SK-N-SH (cell line): Measurements from ENCODE around the gene RBMS1. TPM values are rescaled to one million over a fixed set of nuclear protein-coding genes. Genes with fewer than 3 reads are reported as not detected.

ENCODE experiments used
- CTCF ChIA-PET: fragments of 300-600, 350-600 bp; formaldehyde crosslinking; extraction: SDS; loops from one replicate; lab custom pipeline; 2021; lab: Yijun Ruan, JAX
- POLR2A ChIA-PET: fragments of 350-600 bp; sonication (Branson Sonifier 250); formaldehyde crosslinking; extraction: SDS; loops from one replicate; lab custom pipeline; 2020; ENCODE audit warnings: antibody characterized with exemption, inconsistent platforms; lab: Yijun Ruan, JAX
- DNase-seq: peaks from one replicate; pipeline ENCODE4 v3.0.0; 2012
- H2AFZ ChIP-seq: fragments of 200-600 bp; sonication (generic); 2 replicates; pipeline ENCODE4 v1.8.1; 2016; ENCODE audit warnings: antibody characterized with exemption, mild to moderate bottlenecking, low read depth
- H3F3A ChIP-seq: fragments of 200-600 bp; sonication (generic); replicated peaks from 2 replicates; pipeline ENCODE3; 2016; ENCODE audit warnings: antibody characterized with exemption, mild to moderate bottlenecking; ENCODE audit not compliant: insufficient read depth
- H3K27ac ChIP-seq, 2 experiments: fragments of 200-500 bp in 1 of 2; fragments of 200-600 bp in 1 of 2; sonication (Bioruptor generic) in 1 of 2; sonication (generic), shearing (Covaris generic) in 1 of 2; 2 replicates each; pipeline versions ENCODE4 v1.5.1 to v1.6.1; 2014 to 2016; ENCODE audit warnings: low read depth in 2 of 2, inconsistent platforms in 1 of 2, low read length in 1 of 2, mild to moderate bottlenecking in 1 of 2, mixed read lengths in 1 of 2
- H3K27me3 ChIP-seq: fragments of 200-600 bp; sonication (generic), shearing (Covaris generic); 2 replicates; pipeline ENCODE4 v1.6.1; 2016; ENCODE audit warnings: mixed run types; ENCODE audit not compliant: insufficient read depth
- H3K36me3 ChIP-seq, 2 experiments: fragments of 200-500 bp in 1 of 2; fragments of 200-600 bp in 1 of 2; sonication (Bioruptor generic) in 1 of 2; sonication (generic) in 1 of 2; replicated peaks in 1 of 2; 2 replicates each; pipeline versions ENCODE3 to v1.5.1; 2014 to 2016; ENCODE audit warnings: low read length in 1 of 2, mild to moderate bottlenecking in 1 of 2; ENCODE audit not compliant: insufficient read depth in 2 of 2, control insufficient read depth in 1 of 2
- H3K4me1 ChIP-seq, 2 experiments: fragments of 200-500 bp in 1 of 2; fragments of 200-600 bp in 1 of 2; sonication (Bioruptor generic) in 1 of 2; sonication (generic), shearing (Covaris generic) in 1 of 2; 2 replicates each; pipeline versions ENCODE4 v1.5.1 to v1.6.1; 2014 to 2016; ENCODE audit warnings: low read depth in 1 of 2, low read length in 1 of 2, mixed run types in 1 of 2; ENCODE audit not compliant: insufficient read depth in 2 of 2, control insufficient read depth in 1 of 2
- H3K4me2 ChIP-seq: fragments of 200-600 bp; sonication (generic), shearing (Covaris generic); 2 replicates; pipeline ENCODE4 v1.6.1; 2017; ENCODE audit warnings: mixed run types
- H3K4me3 ChIP-seq, 2 experiments: fragments of 200-500 bp in 1 of 2; fragments of 200-600 bp in 1 of 2; sonication (Bioruptor generic) in 1 of 2; sonication (generic), shearing (Covaris generic) in 1 of 2; 2 replicates each; pipeline versions ENCODE4 v1.5.1 to v1.8.1; 2014 to 2016; ENCODE audit warnings: low read depth in 2 of 2, inconsistent platforms in 1 of 2, low read length in 1 of 2, mild to moderate bottlenecking in 1 of 2, mixed read lengths in 1 of 2, moderate library complexity in 1 of 2
- H3K79me2 ChIP-seq: fragments of 200-600 bp; sonication (generic); 2 replicates; pipeline ENCODE4 v1.8.1; 2017; ENCODE audit warnings: mild to moderate bottlenecking; ENCODE audit not compliant: insufficient read depth
- H3K9ac ChIP-seq: fragments of 200-600 bp; sonication (generic); 2 replicates; pipeline ENCODE4 v1.6.1; 2017; ENCODE audit warnings: mixed run types
- H3K9me2 ChIP-seq: fragments of 200-600 bp; sonication (generic); 2 replicates; pipeline ENCODE4 v1.6.1; 2017; ENCODE audit warnings: mixed run types
- H3K9me3 ChIP-seq: fragments of 200-600 bp; sonication (generic); 2 replicates; pipeline ENCODE4 v1.6.1; 2017; ENCODE audit warnings: mixed run types, mild to moderate bottlenecking, moderate library complexity
- H4K20me1 ChIP-seq: fragments of 200-600 bp; sonication (generic); 2 replicates; pipeline ENCODE4 v1.6.1; 2017; ENCODE audit warnings: mild to moderate bottlenecking, mixed run types; ENCODE audit not compliant: insufficient read depth
- CHD2 ChIP-seq: fragments of 150-350 bp; IDR thresholded peaks from 2 replicates; pipeline ENCODE4 v1.6.1; 2018; ENCODE audit warnings: low read length; ENCODE audit not compliant: partially characterized antibody
- EP300 ChIP-seq, 2 experiments: IDR thresholded peaks; 2 replicates each; pipeline versions ENCODE4 v1.4.0 to v1.6.1; 2012; ENCODE audit warnings: borderline replicate concordance in 1 of 2, low read depth in 1 of 2, low read length in 1 of 2
- EZH2phosphoT487 ChIP-seq: fragments of 200-600 bp; sonication (generic); IDR thresholded peaks from 2 replicates; pipeline ENCODE4 v1.6.1; 2017; ENCODE audit warnings: low read depth, mixed run types, mild to moderate bottlenecking, antibody characterized with exemption, moderate library complexity, borderline replicate concordance
- FOSL2 ChIP-seq: IDR thresholded peaks from 2 replicates; pipeline ENCODE4 v1.4.0; 2012; ENCODE audit warnings: low read depth, mild to moderate bottlenecking, moderate library complexity, borderline replicate concordance
- NFIC ChIP-seq: IDR thresholded peaks from 2 replicates; pipeline ENCODE4 v1.4.0; 2012; ENCODE audit warnings: borderline replicate concordance
- NRF1 ChIP-seq: IDR thresholded peaks from 2 replicates; pipeline ENCODE4 v1.6.1; 2012; ENCODE audit warnings: low read depth, mild to moderate bottlenecking, low read length
- POLR2AphosphoS5 ChIP-seq: IDR thresholded peaks from 2 replicates; pipeline ENCODE4 v1.6.1; 2012; ENCODE audit warnings: low read depth, low read length
- RAD21 ChIP-seq: IDR thresholded peaks from 2 replicates; pipeline ENCODE4 v1.6.1; 2012; ENCODE audit warnings: mild to moderate bottlenecking, low read length
- RCOR1 ChIP-seq: fragments of 150-350 bp; IDR thresholded peaks from 2 replicates; pipeline ENCODE4 v1.6.1; 2017; ENCODE audit warnings: antibody characterized with exemption, low read length
- SIN3A ChIP-seq: IDR thresholded peaks from 2 replicates; pipeline ENCODE4 v1.6.1; 2012; ENCODE audit warnings: low read depth, mild to moderate bottlenecking, low read length, moderate library complexity, borderline replicate concordance
- WGBS: methylation state at CpG from one replicate; pipeline ENCODE4 v1.1.6; 2017; ENCODE audit warnings: low lambda C conversion rate; 5-methylcytosine and 5-hydroxymethylcytosine counted together
- polyA plus RNA-seq, 3 experiments: library from polyadenylated mRNA; depleted of rRNA; stranded (reverse); fragments of >200 nt; gene quantifications; 2 replicates each; pipeline ENCODE4 v1.2.3, GENCODE V29; 2012
- TF ChIP-seq, protein P1 (sequence below): fragments of 200-600 bp; sonication (generic); IDR thresholded peaks from 2 replicates; pipeline ENCODE4 v1.6.1; 2017; ENCODE audit warnings: antibody characterized with exemption, mild to moderate bottlenecking, moderate library complexity
- TF ChIP-seq, protein P2 (sequence below): IDR thresholded peaks from 2 replicates; pipeline ENCODE4 v1.4.0; 2012; ENCODE audit warnings: low read depth, borderline replicate concordance
- TF ChIP-seq, protein P3 (sequence below): IDR thresholded peaks from 2 replicates; pipeline ENCODE4 v1.4.0; 2012; ENCODE audit warnings: low read depth, borderline replicate concordance
- TF ChIP-seq, protein P4 (sequence below): fragments of 150-350 bp; IDR thresholded peaks from 2 replicates; pipeline ENCODE4 v1.6.1; 2016; ENCODE audit warnings: mild to moderate bottlenecking, low read depth, low read length

The RBMS1 gene
- polyA plus RNA-seq, 1 of the 3 experiments (the other 2 are of a cell fraction) = 56.5 TPM

DNA sequence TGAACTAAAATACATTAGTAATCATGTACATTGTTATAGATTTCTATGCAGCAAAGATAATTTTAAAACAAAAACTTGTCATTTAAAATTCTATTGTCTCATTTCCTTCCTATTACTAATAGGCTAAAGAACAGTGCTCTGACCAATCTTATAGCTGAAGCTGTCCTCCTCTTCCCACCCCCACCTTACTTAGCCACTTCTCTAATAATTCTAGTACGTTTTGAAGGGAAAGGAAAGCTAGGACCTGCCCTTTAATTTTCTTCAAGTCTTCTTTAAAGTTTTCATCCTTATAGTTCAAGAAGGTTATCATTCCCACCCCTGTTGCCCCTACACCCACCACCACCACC, 121.6 kb downstream of the RBMS1 start:
- Histone ChIP-seq H3K4me1 (peaks cover 29 to 84% of the 10 kb centered on the region in 2 experiments), H3K9me3 (no peaks in the 10 kb centered on the region), H3F3A (peaks cover 40% of the 10 kb centered on the region), H3K36me3 (no peaks in the 10 kb centered on the region), H3K4me3 (no peak overlapping the region), H2AFZ (no peak overlapping the region), H3K9me2 (no peaks in the 10 kb centered on the region), H3K9ac (peak overlapping the region; percentile 21; the same call in 1 of the 2 replicates), H3K79me2 (peaks cover 98% of the 10 kb centered on the region), H3K27ac (peak overlapping the region; percentile 60 to 67; a peak in 3 of 4 replicates), H3K27me3 (no peaks in the 10 kb centered on the region), H4K20me1 (peaks cover 95% of the 10 kb centered on the region), H3K4me2 (peak overlapping the region; percentile 22)
- no peak for DNase-seq
- 61% methylated on average over 1 of the region's 1 CpG for WGBS
- ChIA-PET CTCF (no interaction called here), POLR2A (no interaction called here)
- no peak for TF ChIP-seq FOSL2
- TF ChIP-seq RCOR1 = no peak
- TF ChIP-seq, protein P1, sequence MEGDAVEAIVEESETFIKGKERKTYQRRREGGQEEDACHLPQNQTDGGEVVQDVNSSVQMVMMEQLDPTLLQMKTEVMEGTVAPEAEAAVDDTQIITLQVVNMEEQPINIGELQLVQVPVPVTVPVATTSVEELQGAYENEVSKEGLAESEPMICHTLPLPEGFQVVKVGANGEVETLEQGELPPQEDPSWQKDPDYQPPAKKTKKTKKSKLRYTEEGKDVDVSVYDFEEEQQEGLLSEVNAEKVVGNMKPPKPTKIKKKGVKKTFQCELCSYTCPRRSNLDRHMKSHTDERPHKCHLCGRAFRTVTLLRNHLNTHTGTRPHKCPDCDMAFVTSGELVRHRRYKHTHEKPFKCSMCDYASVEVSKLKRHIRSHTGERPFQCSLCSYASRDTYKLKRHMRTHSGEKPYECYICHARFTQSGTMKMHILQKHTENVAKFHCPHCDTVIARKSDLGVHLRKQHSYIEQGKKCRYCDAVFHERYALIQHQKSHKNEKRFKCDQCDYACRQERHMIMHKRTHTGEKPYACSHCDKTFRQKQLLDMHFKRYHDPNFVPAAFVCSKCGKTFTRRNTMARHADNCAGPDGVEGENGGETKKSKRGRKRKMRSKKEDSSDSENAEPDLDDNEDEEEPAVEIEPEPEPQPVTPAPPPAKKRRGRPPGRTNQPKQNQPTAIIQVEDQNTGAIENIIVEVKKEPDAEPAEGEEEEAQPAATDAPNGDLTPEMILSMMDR = no peak
- TF ChIP-seq, protein P2, sequence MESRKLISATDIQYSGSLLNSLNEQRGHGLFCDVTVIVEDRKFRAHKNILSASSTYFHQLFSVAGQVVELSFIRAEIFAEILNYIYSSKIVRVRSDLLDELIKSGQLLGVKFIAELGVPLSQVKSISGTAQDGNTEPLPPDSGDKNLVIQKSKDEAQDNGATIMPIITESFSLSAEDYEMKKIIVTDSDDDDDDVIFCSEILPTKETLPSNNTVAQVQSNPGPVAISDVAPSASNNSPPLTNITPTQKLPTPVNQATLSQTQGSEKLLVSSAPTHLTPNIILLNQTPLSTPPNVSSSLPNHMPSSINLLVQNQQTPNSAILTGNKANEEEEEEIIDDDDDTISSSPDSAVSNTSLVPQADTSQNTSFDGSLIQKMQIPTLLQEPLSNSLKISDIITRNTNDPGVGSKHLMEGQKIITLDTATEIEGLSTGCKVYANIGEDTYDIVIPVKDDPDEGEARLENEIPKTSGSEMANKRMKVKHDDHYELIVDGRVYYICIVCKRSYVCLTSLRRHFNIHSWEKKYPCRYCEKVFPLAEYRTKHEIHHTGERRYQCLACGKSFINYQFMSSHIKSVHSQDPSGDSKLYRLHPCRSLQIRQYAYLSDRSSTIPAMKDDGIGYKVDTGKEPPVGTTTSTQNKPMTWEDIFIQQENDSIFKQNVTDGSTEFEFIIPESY = no peak
- no peak for TF ChIP-seq POLR2AphosphoS5
- no peak for TF ChIP-seq RAD21
- no peak for TF ChIP-seq NRF1
- no peak for TF ChIP-seq SIN3A
- TF ChIP-seq NFIC = no peak
- TF ChIP-seq, protein P3, sequence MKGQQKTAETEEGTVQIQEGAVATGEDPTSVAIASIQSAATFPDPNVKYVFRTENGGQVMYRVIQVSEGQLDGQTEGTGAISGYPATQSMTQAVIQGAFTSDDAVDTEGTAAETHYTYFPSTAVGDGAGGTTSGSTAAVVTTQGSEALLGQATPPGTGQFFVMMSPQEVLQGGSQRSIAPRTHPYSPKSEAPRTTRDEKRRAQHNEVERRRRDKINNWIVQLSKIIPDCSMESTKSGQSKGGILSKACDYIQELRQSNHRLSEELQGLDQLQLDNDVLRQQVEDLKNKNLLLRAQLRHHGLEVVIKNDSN = no peak
- TF ChIP-seq EP300 (IDR thresholded peaks at IDR 0.05; ENCODE audit: borderline replicate concordance in 1 of 2, low read depth in 1 of 2, low read length in 1 of 2) = no peak
- TF ChIP-seq, protein P4, sequence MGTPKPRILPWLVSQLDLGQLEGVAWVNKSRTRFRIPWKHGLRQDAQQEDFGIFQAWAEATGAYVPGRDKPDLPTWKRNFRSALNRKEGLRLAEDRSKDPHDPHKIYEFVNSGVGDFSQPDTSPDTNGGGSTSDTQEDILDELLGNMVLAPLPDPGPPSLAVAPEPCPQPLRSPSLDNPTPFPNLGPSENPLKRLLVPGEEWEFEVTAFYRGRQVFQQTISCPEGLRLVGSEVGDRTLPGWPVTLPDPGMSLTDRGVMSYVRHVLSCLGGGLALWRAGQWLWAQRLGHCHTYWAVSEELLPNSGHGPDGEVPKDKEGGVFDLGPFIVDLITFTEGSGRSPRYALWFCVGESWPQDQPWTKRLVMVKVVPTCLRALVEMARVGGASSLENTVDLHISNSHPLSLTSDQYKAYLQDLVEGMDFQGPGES = no peak
- TF ChIP-seq CHD2 = no peak
- TF ChIP-seq EZH2phosphoT487 = no peak
